HG02870 (cell line): ENCODE measurements around the gene RABGAP1L.
"Not testable (repeated sequence)": the region's sequence is repeated elsewhere in the genome, so short reads cannot be mapped to it uniquely, and the experiment has no call there.

Experiments used
- ATAC-seq: cut with Tn5 transposase; IDR thresholded peaks from one replicate; pipeline ENCODE4 v1.9.1; 2021; ENCODE audit warnings: mild to moderate bottlenecking, moderate library complexity; ENCODE audit not compliant: unreplicated experiment

Gene RABGAP1L

GRCh38 chr1:174232761-174233160 is 73.4 kb downstream of the RABGAP1L start:
- ATAC-seq = no peak

DNA sequence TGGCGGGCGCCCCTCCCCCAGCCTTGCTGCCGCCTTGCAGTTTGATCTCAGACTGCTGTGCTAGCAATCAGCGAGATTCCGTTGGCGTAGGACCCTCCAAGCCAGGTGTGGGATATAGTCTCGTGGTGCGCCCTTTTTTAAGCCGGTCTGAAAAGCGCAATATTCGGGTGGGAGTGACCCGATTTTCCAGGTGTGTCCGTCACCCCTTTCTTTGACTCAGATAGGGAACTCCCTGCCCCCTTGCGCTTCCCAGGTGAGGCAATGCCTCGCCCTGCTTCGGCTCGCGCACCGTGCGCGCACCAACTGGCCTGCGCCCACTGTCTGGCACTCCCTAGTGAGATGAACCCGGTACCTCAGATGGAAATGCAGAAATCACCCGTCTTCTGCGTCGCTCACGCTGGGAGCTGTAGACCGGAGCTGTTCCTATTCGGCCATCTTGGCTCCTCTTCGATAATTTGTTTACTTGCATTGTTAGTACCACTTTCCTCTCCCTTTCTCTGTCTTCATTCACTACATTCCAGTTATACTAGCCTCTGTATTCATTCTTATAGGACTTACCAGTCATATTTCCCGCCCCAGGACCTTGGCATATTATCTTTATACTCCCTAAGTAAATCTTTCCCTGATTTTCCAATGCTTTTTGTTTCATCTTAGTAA is 79.7 kb downstream of the RABGAP1L start:
- ATAC-seq = not testable (repeated sequence)

DNA sequence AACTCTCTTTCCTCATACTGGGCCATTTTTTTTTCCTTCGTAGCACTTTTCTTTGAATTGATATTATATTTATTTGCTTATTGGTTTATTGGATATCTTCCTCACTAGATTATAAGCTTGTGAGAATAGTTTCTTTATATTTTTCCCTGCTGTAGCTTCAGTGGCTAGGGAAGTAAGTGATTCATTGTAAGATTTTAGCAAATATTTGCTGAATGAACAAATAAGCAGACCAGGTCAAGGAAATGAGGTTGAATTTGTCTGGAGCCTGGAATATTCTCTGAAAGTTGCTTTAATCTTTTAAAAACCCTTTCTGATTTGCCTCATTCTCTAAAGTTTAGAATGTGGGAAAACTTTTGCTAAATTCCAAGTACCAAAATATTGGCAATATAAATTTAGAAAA is 80.2 kb downstream of the RABGAP1L start:
- ATAC-seq = no peak

DNA sequence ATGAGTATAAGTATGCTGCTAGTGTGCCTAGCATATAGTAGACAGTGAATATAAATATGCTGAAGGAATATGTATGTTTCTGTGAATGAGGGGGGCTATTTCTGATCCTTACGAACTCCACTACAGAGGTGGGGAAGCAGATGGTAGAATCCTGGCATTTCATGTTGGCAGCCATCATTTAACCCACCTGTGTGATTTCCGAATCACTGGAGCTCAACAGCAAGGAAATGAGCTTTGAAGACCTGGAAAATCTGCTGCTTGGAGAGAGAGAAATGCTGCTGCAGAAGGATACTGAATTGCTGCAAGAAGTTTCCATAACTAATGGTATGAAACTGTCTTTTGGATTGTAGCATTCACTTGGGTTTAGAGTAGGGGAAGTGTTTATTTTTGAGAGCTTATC is 83.5 kb downstream of the RABGAP1L start:
- no peak for ATAC-seq

- ATAC-seq = no peak
Observed at GRCh38 chr1:174243451-174244000, 84.2 kb downstream of the RABGAP1L start.

- no peak for ATAC-seq
Observed at GRCh38 chr1:174244017-174244416, 84.7 kb downstream of the RABGAP1L start.

- ATAC-seq = no peak
Observed at GRCh38 chr1:174247472-174247871, 88.2 kb downstream of the RABGAP1L start.

GRCh38 chr1:174248041-174248440 is 88.7 kb downstream of the RABGAP1L start:
- ATAC-seq = no peak

GRCh38 chr1:174256386-174256785 is 97.1 kb downstream of the RABGAP1L start:
- ATAC-seq = not testable (repeated sequence)

DNA sequence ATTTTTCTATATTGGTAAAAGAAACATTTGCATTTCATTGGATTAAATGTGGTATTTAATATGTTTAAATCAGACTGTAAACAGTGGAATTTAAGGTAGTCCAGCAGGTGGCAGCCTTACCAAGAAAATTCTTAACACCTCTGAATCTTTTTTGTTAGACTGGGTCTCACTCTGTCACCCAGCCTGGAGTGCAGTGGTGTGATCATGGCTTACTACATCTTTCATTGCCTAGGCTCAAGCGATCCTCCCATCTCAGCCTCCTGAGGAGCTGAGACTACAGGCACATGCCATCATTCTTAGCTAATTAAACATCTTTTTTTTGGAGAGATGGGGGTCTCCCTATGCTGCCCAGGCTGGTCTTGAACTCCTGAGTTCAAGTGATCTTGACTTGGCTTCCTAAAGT is 98.8 kb downstream of the RABGAP1L start:
- ATAC-seq = no peak

GRCh38 chr1:174262349-174263241 is 103.3 kb downstream of the RABGAP1L start:
- no peak for ATAC-seq

DNA sequence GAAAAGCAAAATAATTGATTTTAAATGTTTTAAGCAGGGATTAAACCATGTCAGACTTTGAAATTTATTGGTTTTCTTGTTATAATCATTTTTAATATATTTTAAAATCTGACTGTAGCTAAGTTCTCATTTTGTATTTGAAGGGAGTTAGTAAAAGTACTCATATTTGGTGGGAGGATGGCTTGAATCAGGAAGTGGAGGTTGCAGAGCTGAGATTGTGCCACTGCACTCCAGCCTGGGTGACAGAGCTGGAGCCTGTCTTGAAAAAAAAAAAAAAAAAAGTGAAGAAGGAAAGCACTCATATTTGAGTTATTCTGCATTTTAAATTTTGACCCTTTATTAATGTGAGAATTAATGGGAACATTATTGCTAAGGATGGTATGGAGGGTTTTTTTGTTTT is 106.0 kb downstream of the RABGAP1L start:
- ATAC-seq = no peak

DNA sequence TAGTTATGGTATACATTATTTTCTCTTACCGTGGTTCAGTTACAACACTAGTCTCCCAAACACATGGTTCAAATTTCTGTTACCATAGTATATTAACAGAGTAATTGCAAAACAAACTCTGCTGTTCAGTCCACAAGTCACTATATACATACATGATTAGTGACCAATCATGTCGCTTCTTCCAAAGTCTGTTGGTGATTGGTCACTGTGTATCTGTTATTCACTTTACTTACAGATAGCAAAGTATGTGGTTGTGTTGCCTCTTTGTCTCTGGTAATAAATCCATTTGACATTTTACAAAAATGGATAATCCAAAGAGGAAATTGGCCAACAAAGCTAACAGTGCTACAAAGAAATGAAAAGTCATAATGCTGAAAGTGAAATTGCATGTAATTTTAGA is 107.2 kb downstream of the RABGAP1L start:
- ATAC-seq = no peak

DNA sequence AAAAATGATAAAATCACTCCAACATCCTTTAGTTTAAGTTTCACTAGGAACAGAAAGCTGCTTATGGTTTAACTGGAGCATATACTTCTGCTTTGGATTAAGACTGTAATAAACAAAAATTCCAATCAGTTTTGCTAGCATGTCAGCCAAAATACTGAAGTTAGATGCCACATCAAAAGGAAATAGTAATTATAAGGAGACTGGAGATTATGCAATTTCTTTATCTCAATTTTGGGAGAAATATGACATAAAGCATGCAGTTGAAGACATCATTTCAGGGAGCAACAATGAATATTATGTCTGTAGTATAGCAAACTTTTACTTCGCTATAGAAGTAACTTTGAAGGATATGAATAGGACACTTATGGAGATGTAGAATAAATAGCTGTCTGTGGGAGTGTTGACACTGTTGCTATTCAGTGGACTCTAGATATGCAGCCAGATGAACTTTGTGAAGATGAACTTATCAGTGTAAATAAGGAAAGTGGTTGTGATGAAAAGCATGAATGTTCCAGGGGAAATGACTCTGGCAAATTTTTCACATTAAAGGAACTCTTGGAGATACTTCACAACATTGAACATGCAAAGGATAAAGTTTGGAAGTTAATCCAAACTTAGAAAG is 107.8 kb downstream of the RABGAP1L start:
- no peak for ATAC-seq

GRCh38 chr1:174269989-174270651 is 110.8 kb downstream of the RABGAP1L start:
- no peak for ATAC-seq

DNA sequence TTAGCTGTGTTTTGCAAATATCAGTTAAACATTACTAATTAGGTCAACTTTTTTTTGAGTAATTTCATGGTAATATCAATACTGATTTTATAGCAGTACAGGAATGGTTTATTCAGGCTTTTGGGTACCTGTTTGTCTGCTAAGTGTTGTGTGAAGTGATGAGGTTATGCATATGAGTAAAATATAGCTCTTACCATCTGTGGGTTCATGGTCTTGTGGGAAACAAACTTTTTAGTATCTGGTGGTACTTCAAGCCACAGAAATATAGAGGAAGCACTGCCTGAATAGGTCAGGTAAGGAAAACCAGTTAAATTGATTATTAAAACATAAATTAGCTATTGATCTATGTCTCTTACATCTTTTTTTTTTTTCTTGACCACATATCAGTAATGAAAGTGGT is 113.9 kb downstream of the RABGAP1L start:
- ATAC-seq = no peak

DNA sequence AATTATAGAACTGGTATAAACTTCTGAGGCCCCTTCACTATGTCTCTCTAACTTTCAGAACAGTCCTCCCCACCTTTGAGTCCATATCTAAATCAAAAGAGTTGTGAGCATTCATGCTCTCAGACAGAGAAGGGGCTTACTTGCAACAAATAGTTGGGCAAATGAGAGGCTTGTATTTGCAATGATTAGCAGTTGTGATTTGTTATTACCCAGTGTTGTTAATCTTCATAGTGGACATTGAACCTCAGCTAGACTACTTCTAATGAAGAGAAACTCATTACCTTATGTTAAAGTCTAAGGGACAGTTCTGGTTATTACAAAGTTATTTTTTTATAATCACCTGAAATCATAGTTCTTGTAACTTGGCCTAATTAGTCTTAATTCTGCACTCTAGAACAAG is 114.5 kb downstream of the RABGAP1L start:
- no peak for ATAC-seq

DNA sequence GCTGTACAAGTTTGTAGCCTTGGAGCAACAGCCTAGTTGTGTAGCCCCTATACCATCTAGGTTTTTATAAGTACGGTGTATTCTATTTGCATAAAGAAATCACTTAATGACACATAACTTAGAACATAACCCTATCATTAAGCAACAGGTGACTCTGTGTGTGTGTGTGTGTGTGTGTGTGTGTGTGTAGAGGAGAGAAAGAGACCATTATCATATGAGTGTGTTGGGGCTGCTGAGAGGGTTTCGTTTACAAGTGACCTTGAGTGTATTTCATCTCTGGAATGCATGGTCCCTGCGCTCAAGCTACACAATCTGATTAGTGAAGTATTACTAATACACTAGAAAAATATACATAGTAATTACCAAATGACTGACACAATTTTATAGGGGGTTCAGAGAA is 115.1 kb downstream of the RABGAP1L start:
- ATAC-seq = no peak

GRCh38 chr1:174274884-174275283 is 115.6 kb downstream of the RABGAP1L start:
- no peak for ATAC-seq

- ATAC-seq = no peak
Observed at GRCh38 chr1:174276087-174276486, 116.8 kb downstream of the RABGAP1L start.

GRCh38 chr1:174284052-174284451 is 124.7 kb downstream of the RABGAP1L start:
- ATAC-seq = no peak
